Activated T-helper 1 cell treated with anti-CD3 and anti-CD28 coated beads, Interleukin-12 subunit alpha, Interleukin-12 subunit beta, Interleukin-2, Interleukin-4 antibody, amounts not matched to agents 30 ng/mL and 10 ng/mL and 1 ng/mL, durations not matched to agents 14 hours and 24 hours and 36 hours (primary cell): Measurements from ENCODE around the gene EARS2. TPM values are rescaled to one million over a fixed set of nuclear protein-coding genes. Genes with fewer than 3 reads are reported as not detected.
"Not testable (repeated sequence)": the region's sequence is repeated elsewhere in the genome, so short reads cannot be mapped to it uniquely, and the experiment has no call there.

Source experiments
- DNase-seq: peaks from one replicate; pipeline ENCODE4 v3.0.0; 2021; ENCODE audit warnings: low spot score
- H3K27ac Mint-ChIP-seq: one replicate; pipeline ENCODE4 v1.8.0; 2021; ENCODE audit warnings: mild to moderate bottlenecking, mixed read lengths
- H3K27me3 Mint-ChIP-seq: one replicate; pipeline ENCODE4 v1.8.0; 2022; ENCODE audit warnings: mild to moderate bottlenecking, moderate library complexity, mixed read lengths; ENCODE audit not compliant: insufficient read depth
- H3K36me3 Mint-ChIP-seq: one replicate; pipeline ENCODE4 v1.8.0; 2021; ENCODE audit warnings: low read depth, mixed read lengths
- H3K4me1 Mint-ChIP-seq: one replicate; pipeline ENCODE4 v1.8.0; 2021; ENCODE audit warnings: low read depth, mixed read lengths
- H3K4me3 Mint-ChIP-seq: one replicate; pipeline ENCODE4 v1.8.0; 2021; ENCODE audit warnings: mild to moderate bottlenecking, moderate library complexity, mixed read lengths
- H3K9me3 Mint-ChIP-seq: one replicate; pipeline ENCODE4 v1.8.0; 2021; ENCODE audit warnings: mixed read lengths
- intact Hi-C: fragments of 100-400 bp; cut with micrococcal nuclease; formaldehyde crosslinking; loops from one replicate; pipeline ENCODE4 v1.15.1; 2024
- total RNA-seq: library from RNA; stranded (reverse); gene quantifications from 2 replicates; pipeline ENCODE4 v1.2.3, GENCODE V29; 2022

The EARS2 gene
- total RNA-seq, 1 donor from 2014 or later: 27.8 TPM

- Mint-ChIP-seq H3K4me1 (peaks cover 26% of the 10 kb centered on the region), H3K27me3 (peaks cover 4% of the 10 kb centered on the region), H3K4me3 (no peak overlapping the region), H3K36me3 (peaks cover 49% of the 10 kb centered on the region), H3K9me3 (no peaks in the 10 kb centered on the region), H3K27ac (no peak overlapping the region)
- DNase-seq: no peak
- intact Hi-C loops: no loop called here
Measured at GRCh38 chr16:23561586-23561985, 4.4 kb upstream of the EARS2 start.

DNA sequence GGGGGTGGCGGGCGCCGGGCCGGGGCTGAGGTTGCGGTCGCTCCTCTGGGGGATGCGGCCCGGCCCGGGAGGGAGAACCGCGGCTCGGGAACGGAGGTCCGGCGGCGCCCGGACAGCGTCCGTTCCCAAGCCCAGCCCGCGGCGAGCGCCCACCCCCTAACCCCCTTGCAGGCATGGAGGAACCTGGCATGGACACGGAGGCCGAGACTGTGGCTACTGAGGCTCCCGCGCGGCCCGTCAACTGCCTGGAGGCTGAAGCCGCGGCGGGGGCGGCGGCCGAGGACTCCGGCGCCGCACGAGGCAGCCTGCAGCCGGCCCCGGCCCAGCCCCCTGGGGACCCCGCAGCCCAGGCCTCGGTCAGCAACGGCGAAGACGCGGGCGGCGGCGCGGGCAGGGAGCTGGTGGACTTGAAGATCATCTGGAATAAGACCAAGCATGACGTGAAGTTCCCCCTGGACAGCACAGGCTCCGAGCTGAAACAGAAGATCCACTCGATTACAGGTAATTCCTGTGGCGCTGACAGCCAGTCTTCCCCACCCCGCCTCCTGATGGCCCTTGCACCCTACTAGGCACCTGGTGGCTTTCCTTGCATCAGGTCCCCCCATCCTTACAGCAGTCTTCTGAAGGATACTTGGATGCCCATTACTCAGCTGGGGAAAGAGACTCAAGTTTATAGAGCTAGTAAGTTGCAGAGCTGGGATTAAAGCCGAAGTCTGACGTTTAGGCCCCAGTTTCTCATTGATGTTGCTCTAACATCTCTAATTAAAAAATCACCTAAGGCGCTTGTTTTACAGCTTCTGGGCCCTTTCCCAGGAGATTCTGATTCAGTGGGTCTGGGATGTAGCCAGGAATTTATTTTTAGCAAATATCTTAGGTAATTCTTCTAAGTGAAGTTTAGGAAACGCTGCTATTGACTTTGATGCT lies 891 bp upstream of the EARS2 start:
- DNase-seq: peak; percentile 26
- peaks cover 32% of the 10 kb centered on the region for H3K36me3 Mint-ChIP-seq
- H3K4me3 Mint-ChIP-seq: peak overlapping the region; percentile 95
- H3K27ac Mint-ChIP-seq: peak overlapping the region; percentile 92
- intact Hi-C loops: loop anchor here (1.0 to 5.0 kb wide), 11 partner anchors 38 to 1961 kb away; partner anchors contain the start of genes COG7, DCTN5, GGA2 and METTL9
- peaks cover 4% of the 10 kb centered on the region for H3K27me3 Mint-ChIP-seq
- peaks cover 44% of the 10 kb centered on the region for H3K4me1 Mint-ChIP-seq
- H3K9me3 Mint-ChIP-seq: no peaks in the 10 kb centered on the region

DNA sequence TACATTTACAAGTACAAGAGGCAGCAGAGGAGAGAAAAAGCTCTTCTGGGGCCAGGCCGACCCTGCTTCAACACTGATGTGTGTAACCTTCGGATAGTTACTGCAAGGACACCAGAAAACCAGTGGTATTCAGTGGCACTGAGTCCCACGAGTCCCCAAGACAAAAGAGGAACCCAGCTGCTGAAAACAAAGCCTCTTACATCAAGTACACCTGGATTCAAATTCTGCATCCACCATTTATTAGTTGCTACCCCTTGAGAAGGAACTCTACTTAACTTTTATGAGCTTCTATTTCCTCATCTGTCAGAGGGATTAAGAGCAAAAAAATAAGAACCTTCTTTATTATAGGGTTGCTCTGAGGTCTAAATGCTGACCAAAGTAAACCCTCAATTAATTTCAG lies 2.6 kb downstream of the EARS2 start:
- intact Hi-C loops: no loop called here
- H3K4me1 Mint-ChIP-seq: peaks cover 34% of the 10 kb centered on the region
- no peaks in the 10 kb centered on the region for H3K9me3 Mint-ChIP-seq
- no peak overlapping the region for H3K4me3 Mint-ChIP-seq
- DNase-seq: no peak
- peaks cover 19% of the 10 kb centered on the region for H3K36me3 Mint-ChIP-seq
- no peak overlapping the region for H3K27ac Mint-ChIP-seq
- peaks cover 4% of the 10 kb centered on the region for H3K27me3 Mint-ChIP-seq

DNA sequence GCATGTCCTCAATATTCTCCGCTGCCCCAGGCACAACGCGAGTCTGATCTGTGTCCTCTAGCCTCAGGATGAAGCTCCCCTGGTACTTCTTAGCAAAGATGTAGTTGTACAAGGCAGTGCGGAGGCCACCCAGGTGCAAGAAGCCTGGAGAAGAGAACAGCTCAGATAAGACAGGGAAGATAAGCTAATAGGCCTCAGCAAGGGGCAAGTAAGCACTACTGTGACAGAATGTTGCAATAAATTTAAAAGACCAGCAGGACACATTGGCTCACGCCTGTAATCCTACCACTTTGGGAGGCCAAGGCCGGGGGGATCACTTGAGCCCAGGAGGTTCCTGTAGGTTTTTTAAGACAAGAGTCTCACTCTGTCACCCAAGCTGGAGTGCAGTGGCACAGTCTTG lies 5.0 kb downstream of the EARS2 start:
- intact Hi-C loops: no loop called here
- no peaks in the 10 kb centered on the region for H3K9me3 Mint-ChIP-seq
- no peak overlapping the region for H3K27ac Mint-ChIP-seq
- DNase-seq: no peak
- peaks cover 27% of the 10 kb centered on the region for H3K36me3 Mint-ChIP-seq
- H3K27me3 Mint-ChIP-seq: no peaks in the 10 kb centered on the region
- H3K4me1 Mint-ChIP-seq: peaks cover 23% of the 10 kb centered on the region
- H3K4me3 Mint-ChIP-seq: no peak overlapping the region

DNA sequence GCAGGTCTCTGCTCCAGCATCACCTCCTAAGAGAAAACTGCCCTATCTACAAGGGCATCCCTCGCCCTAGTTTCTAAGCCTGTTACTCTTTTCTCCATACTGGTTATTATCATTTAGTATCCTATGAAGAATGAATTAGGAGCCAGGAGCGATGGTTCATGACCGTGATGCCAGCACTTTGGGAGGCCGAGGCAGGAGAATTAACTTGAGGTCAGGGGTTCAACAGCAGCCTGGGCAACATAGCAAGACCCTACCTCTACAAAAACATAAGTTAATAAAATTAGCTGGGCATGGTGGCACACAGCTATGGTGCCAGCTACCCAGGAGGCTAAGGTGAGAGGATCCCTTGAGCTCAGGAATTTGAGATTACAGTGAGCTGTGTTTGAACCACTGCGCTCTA lies 7.2 kb downstream of the EARS2 start:
- no peaks in the 10 kb centered on the region for H3K27me3 Mint-ChIP-seq
- peaks cover 27% of the 10 kb centered on the region for H3K36me3 Mint-ChIP-seq
- no peak for DNase-seq
- H3K27ac Mint-ChIP-seq: no peak overlapping the region
- intact Hi-C loops: no loop called here
- H3K4me1 Mint-ChIP-seq: peaks cover 9% of the 10 kb centered on the region
- no peak overlapping the region for H3K4me3 Mint-ChIP-seq
- no peaks in the 10 kb centered on the region for H3K9me3 Mint-ChIP-seq

DNA sequence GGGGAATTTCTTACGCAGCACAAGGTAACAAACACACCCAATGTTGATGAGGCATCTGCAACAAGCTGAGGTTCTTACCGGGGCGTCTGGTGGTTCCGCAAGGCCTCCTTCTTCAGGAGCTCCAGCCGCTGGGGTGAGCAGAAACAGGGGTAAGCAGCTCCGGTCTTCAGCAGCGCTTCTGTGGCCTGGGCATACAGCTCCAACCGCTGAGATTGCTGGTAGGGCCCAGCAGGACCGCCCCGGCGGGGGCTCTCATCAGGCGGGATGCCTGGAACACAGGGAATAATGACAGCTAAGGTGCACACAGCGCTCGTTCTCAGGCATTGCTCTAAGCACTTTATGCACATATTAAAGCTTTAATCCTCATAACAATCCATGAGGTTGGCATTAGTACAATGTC lies 12.7 kb downstream of the EARS2 start:
- Mint-ChIP-seq H3K9me3 (no peaks in the 10 kb centered on the region), H3K27me3 (no peaks in the 10 kb centered on the region), H3K36me3 (peaks cover 20% of the 10 kb centered on the region), H3K27ac (no peak overlapping the region), H3K4me1 (no peaks in the 10 kb centered on the region), H3K4me3 (no peak overlapping the region)
- no peak for DNase-seq
- intact Hi-C loops: no loop called here

GRCh38 chr16:23540817-23541178 lies 16.4 kb downstream of the EARS2 start:
- peaks cover 10% of the 10 kb centered on the region for H3K36me3 Mint-ChIP-seq
- intact Hi-C loops, H3K4me3 Mint-ChIP-seq, H3K4me1 Mint-ChIP-seq, H3K9me3 Mint-ChIP-seq, H3K27me3 Mint-ChIP-seq, DNase-seq, H3K27ac Mint-ChIP-seq: not testable (repeated sequence)

DNA sequence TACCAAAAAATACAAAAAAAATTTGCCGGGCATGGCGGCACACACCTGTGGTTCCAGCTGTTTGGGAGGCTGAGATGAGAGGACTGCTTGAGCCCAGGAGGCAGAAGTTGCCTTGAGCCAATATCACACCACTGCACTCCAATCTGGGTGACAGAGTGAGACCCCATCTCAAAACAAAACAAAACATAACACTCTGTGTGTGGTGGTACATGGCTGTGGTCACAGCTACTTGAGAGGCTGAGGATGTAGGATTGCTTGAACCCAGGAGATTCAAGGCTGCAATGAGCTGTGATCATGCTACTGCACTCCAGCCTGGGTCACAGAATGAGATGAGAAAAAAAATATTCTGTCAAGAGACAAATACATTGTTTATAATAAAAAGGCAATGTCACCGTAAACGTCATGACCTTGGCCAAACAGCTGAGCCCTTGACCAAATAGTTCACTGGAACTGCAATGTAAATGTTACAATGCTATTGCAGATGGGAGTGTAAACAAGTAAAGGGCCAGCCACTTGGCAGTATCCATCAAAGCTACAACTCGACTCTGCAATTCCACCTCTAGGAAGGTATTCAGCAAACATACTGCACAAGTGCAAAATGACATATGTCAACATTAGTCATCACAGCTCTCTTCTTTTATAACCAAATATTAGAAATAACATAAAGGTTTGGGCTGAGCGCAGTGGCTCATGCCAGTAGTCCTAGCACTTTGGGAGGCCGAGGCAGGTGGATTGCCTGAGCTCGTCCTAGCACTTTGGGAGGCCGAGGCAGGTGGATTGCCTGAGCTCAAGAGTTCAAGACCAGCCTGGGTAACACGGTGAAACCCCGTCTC lies 16.9 kb downstream of the EARS2 start:
- peaks cover 10% of the 10 kb centered on the region for H3K36me3 Mint-ChIP-seq
- no peaks in the 10 kb centered on the region for H3K27me3 Mint-ChIP-seq
- H3K4me3 Mint-ChIP-seq: no peak overlapping the region
- intact Hi-C loops: no loop called here
- no peaks in the 10 kb centered on the region for H3K4me1 Mint-ChIP-seq
- H3K9me3 Mint-ChIP-seq: no peaks in the 10 kb centered on the region
- no peak for DNase-seq
- H3K27ac Mint-ChIP-seq: no peak overlapping the region

DNA sequence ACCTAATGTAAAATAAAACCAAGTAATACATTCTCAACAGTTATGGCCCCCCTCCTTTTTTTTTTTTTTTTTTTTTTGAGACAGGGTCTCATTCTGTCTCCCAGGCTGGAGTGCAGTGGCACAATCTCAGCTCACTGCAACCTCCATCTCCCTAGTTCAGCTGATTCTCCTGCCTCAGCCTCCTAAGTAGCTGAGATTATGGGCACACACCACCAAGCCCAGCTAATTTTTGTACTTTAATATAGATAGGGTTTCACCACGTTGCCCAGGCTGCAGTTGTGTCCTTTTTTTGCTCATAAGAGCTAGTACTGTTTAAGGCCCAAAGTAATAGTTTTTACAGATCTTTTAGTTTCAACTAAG lies 18.3 kb downstream of the EARS2 start:
- intact Hi-C loops: no loop called here
- Mint-ChIP-seq H3K36me3 (peaks cover 15% of the 10 kb centered on the region), H3K4me3 (no peak overlapping the region), H3K27me3 (no peaks in the 10 kb centered on the region), H3K9me3 (no peaks in the 10 kb centered on the region), H3K4me1 (no peaks in the 10 kb centered on the region), H3K27ac (no peak overlapping the region)
- no peak for DNase-seq

DNA sequence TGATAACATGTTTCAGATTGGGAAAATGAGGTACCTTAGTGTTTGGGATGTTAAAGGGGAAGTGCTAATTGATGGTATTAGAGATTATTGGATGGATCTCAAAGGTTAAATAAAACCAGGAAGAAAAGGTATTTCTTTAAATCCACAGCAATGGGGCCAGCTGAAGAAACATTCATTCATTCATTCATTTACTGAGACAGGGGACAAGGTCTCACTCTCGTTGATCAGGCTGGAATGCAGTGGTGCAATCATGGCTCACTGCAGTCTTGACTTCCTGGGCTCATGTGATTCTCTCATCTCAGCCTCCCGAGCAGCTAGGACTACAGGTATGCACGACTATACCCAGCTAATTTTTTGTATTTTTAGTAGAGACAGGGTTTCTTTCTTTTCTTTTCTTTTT lies 19.8 kb downstream of the EARS2 start:
- no peak overlapping the region for H3K4me3 Mint-ChIP-seq

GRCh38 chr16:23535901-23536300 lies 21.2 kb downstream of the EARS2 start:
- no peak for DNase-seq
- Mint-ChIP-seq H3K4me3 (no peak overlapping the region), H3K9me3 (no peaks in the 10 kb centered on the region), H3K27ac (no peak overlapping the region), H3K27me3 (no peaks in the 10 kb centered on the region), H3K36me3 (peaks cover 16% of the 10 kb centered on the region), H3K4me1 (no peaks in the 10 kb centered on the region)
- intact Hi-C loops: no loop called here

More for the DNA sequence above, 19.8 kb downstream of the EARS2 start:
- H3K36me3 Mint-ChIP-seq: peaks cover 15% of the 10 kb centered on the region
- H3K27ac Mint-ChIP-seq: no peak overlapping the region
- H3K27me3 Mint-ChIP-seq: no peaks in the 10 kb centered on the region
- DNase-seq: no peak
- H3K9me3 Mint-ChIP-seq: no peaks in the 10 kb centered on the region
- intact Hi-C loops: no loop called here
- H3K4me1 Mint-ChIP-seq: no peaks in the 10 kb centered on the region

DNA sequence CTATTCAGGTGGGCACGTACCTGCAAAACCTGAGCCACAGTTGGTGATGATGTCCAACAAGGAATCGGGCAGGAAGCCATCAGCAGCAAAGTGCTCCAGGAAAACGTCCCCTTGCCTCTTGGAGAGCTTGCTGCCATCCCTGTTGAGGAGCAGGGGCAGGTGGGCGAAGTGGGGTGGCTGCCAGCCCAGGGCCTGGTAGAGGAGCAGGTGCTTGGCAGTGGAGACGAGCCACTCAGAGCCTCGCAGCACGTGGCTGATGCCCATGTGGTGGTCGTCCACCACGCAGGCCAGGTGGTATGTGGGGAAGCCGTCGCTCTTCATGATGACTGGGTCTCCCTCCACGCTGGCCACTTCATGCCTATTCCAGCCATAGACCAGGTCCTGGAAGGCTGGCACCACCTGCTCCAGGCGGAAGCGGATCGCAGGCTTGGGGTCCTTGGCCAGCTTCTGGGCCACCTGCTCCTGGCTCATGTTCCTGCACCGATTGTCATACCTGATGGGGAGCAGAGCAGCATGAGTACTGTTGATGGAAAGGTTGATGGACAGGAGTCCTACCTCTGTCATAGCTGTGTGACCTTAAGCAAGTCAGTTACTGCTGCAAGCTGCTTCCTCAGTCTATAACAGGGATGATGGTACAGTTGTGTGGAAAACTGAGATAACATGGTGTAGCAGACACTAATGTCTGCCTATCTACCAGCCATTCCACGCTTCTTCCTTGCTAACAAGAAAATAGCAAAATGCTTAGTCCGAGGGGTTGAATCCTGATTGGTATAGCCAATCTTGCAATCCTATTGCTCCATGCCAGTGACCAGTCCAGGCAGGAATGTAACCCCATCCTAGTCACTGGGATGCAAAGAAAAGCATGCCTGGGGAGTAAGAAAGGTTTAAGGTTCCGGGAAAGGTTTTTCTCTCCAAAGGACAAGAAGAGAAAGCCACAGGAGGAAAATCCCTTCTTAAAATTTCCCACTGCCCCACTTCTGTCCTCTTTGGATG lies 22.0 kb downstream of the EARS2 start:
- H3K27me3 Mint-ChIP-seq: no peaks in the 10 kb centered on the region

More for the DNA sequence above, 22.0 kb downstream of the EARS2 start:
- no peak for DNase-seq
- Mint-ChIP-seq H3K36me3 (peaks cover 16% of the 10 kb centered on the region), H3K4me3 (no peak overlapping the region), H3K27ac (no peak overlapping the region), H3K9me3 (no peaks in the 10 kb centered on the region), H3K4me1 (no peaks in the 10 kb centered on the region)
- intact Hi-C loops: no loop called here
